HL-60 (cell line): ENCODE measurements around the gene FN1.

Experiments used
- CTCF ChIP-seq: IDR thresholded peaks from one replicate; pipeline ENCODE4 v1.5.1; 2011; ENCODE audit warnings: low read length, control low read depth, inconsistent platforms; ENCODE audit not compliant: insufficient read depth
- GABPA ChIP-seq: IDR thresholded peaks from 2 replicates; pipeline ENCODE4 v1.6.1; 2012; ENCODE audit warnings: low read depth
- POLR2AphosphoS5 ChIP-seq: IDR thresholded peaks from 2 replicates; pipeline ENCODE4 v1.6.1; 2012; ENCODE audit warnings: low read depth
- REST ChIP-seq: IDR thresholded peaks from 2 replicates; pipeline ENCODE4 v1.6.1; 2012; ENCODE audit warnings: low read depth; ENCODE audit not compliant: insufficient replicate concordance

GRCh38 chr2:215415218-215415617 is 20.6 kb downstream of the FN1 start:
- no peak for TF ChIP-seq CTCF
- TF ChIP-seq POLR2AphosphoS5, result no peak
- TF ChIP-seq GABPA, result no peak
- TF ChIP-seq REST, result no peak
